ENCODE data around the gene ITPR2.

Gene ITPR2

GRCh38 chr12:26833743-26834490 is 923 bp upstream of the ITPR2 start:
- H3K27ac ChIP-seq (ENCODE audit: low read length) = peak overlapping the region; percentile 19; the same call in 1 of the 2 replicates
- H3K4me3 ChIP-seq (ENCODE audit: low read length) = peak overlapping the region; percentile 81
- peaks cover 28% of the 10 kb centered on the region for H3K4me1 ChIP-seq (ENCODE audit: low read length)
- peaks cover 26% of the 10 kb centered on the region for H4K20me1 ChIP-seq (ENCODE audit: insufficient read depth, low read length)
- H3K36me3 ChIP-seq (replicated peaks; ENCODE audit: low read depth, low read length) = peaks cover 17% of the 10 kb centered on the region
- peak overlapping the region; percentile 96 for H3K4me2 ChIP-seq (ENCODE audit: low read length)
- H3K27me3 ChIP-seq (ENCODE audit: low read depth, low read length) = no peaks in the 10 kb centered on the region
- H2AFZ ChIP-seq (ENCODE audit: low read depth, low read length) = peak overlapping the region; percentile 20
- peak overlapping the region; percentile 72 for H3K9ac ChIP-seq (ENCODE audit: low read length)
- peaks cover 39% of the 10 kb centered on the region for H3K79me2 ChIP-seq (ENCODE audit: low read length)
- TF ChIP-seq EZH2phosphoT487 (IDR thresholded peaks at IDR 0.05; ENCODE audit: low read depth) (no peak), CTCF (IDR thresholded peaks at IDR 0.05; ENCODE audit: low read depth, low read length) (no peak)
- no peaks in the 10 kb centered on the region for H3K9me3 ChIP-seq (ENCODE audit: insufficient read depth, low read length)

- Histone ChIP-seq H3K27ac (ENCODE audit: low read length) (peak overlapping the region; percentile 90), H3K9ac (ENCODE audit: low read length) (peak overlapping the region; percentile 98), H3K4me3 (ENCODE audit: low read length) (peak overlapping the region; percentile 91), H3K4me1 (ENCODE audit: low read length) (peaks cover 42% of the 10 kb centered on the region), H3K36me3 (replicated peaks; ENCODE audit: low read depth, low read length) (peaks cover 17% of the 10 kb centered on the region), H2AFZ (ENCODE audit: low read depth, low read length) (peak overlapping the region; percentile 47; the same call in 1 of the 2 replicates), H4K20me1 (ENCODE audit: insufficient read depth, low read length) (peaks cover 43% of the 10 kb centered on the region), H3K27me3 (ENCODE audit: low read depth, low read length) (no peaks in the 10 kb centered on the region), H3K4me2 (ENCODE audit: low read length) (peak overlapping the region; percentile 94), H3K79me2 (ENCODE audit: low read length) (peaks cover 56% of the 10 kb centered on the region), H3K9me3 (ENCODE audit: insufficient read depth, low read length) (no peaks in the 10 kb centered on the region)
- TF ChIP-seq EZH2phosphoT487 (IDR thresholded peaks at IDR 0.05; ENCODE audit: low read depth) (no peak), CTCF (IDR thresholded peaks at IDR 0.05; ENCODE audit: low read depth, low read length) (no peak; the same call in 1 of the 2 replicates)
Measured at GRCh38 chr12:26831951-26832821, 808 bp downstream of the ITPR2 start.

GRCh38 chr12:26830783-26831551 is 2.0 kb downstream of the ITPR2 start:
- Histone ChIP-seq H3K4me1 (ENCODE audit: low read length) (peaks cover 42% of the 10 kb centered on the region), H3K4me2 (ENCODE audit: low read length) (peak overlapping the region; percentile 97), H2AFZ (ENCODE audit: low read depth, low read length) (no peak overlapping the region), H4K20me1 (ENCODE audit: insufficient read depth, low read length) (peaks cover 55% of the 10 kb centered on the region), H3K79me2 (ENCODE audit: low read length) (peaks cover 68% of the 10 kb centered on the region), H3K4me3 (ENCODE audit: low read length) (peak overlapping the region; percentile 78), H3K9ac (ENCODE audit: low read length) (peak overlapping the region; percentile 52), H3K27ac (ENCODE audit: low read length) (no peak overlapping the region), H3K27me3 (ENCODE audit: low read depth, low read length) (no peaks in the 10 kb centered on the region), H3K36me3 (replicated peaks; ENCODE audit: low read depth, low read length) (peaks cover 17% of the 10 kb centered on the region), H3K9me3 (ENCODE audit: insufficient read depth, low read length) (no peaks in the 10 kb centered on the region)
- no peak for TF ChIP-seq CTCF (IDR thresholded peaks at IDR 0.05; ENCODE audit: low read depth, low read length)
- no peak for TF ChIP-seq EZH2phosphoT487 (IDR thresholded peaks at IDR 0.05; ENCODE audit: low read depth)

Measured in OCI-LY3 (cell line).